HEK293 (cell line): ENCODE data around the gene RNF123.

Source experiments
- CTCF ChIA-PET: fragments of 350-600 bp; formaldehyde crosslinking; extraction: SDS; loops from one replicate; lab custom pipeline; 2021; ENCODE audit warnings: antibody characterized with exemption; lab: Yijun Ruan, JAX
- POLR2A ChIA-PET: fragments of 300-600 bp; formaldehyde crosslinking; extraction: SDS; loops from one replicate; lab custom pipeline; 2020; ENCODE audit warnings: antibody characterized with exemption, inconsistent platforms; lab: Yijun Ruan, JAX
- H3K27ac ChIP-seq: fragments of 200-500 bp; sonication (Bioruptor generic); 2 replicates; pipeline ENCODE4 v1.5.1; 2014; ENCODE audit warnings: low read depth, low read length, control low read depth, inconsistent platforms; ENCODE audit errors: extremely low read depth
- H3K36me3 ChIP-seq, 2 experiments: fragments of 200-500 bp in 1 of 2; sonication (Bioruptor generic) in 1 of 2; 1 replicate in 1 of 2; 2 replicates in 1 of 2; pipeline ENCODE4 v1.5.1; 2014 to 2017; ENCODE audit warnings: inconsistent platforms in 2 of 2, low read length in 2 of 2; ENCODE audit not compliant: control insufficient read depth in 2 of 2, insufficient read depth in 1 of 2
- H3K4me1 ChIP-seq: fragments of 200-500 bp; sonication (Bioruptor generic); 2 replicates; pipeline ENCODE4 v1.5.1; 2014; ENCODE audit warnings: mild to moderate bottlenecking, low read length, inconsistent platforms; ENCODE audit not compliant: control insufficient read depth, insufficient read depth
- H3K4me3 ChIP-seq: 2 replicates; pipeline ENCODE4 v1.5.1; 2011; ENCODE audit warnings: low read depth, mild to moderate bottlenecking, control low read depth, low read length, moderate library complexity
- H3K9me3 ChIP-seq: fragments of 200-500 bp; sonication (Bioruptor generic); 2 replicates; pipeline ENCODE4 v1.5.1; 2014; ENCODE audit warnings: low read depth, low read length, inconsistent platforms; ENCODE audit not compliant: control insufficient read depth, insufficient read depth
- BCL11B ChIP-seq: fragments of 450-650 bp; formaldehyde crosslinking; IDR thresholded peaks from 2 replicates; pipeline ENCODE4 v1.5.1; 2016; ENCODE audit warnings: low read depth, missing biosample characterization, missing genetic modification characterization
- HOXC10 ChIP-seq: sonication (generic); formaldehyde crosslinking; IDR thresholded peaks from 2 replicates; pipeline ENCODE4 v1.8.1; 2023; ENCODE audit warnings: mild to moderate bottlenecking, missing genetic modification reagents
- OVOL3 ChIP-seq: fragments of 450-650 bp; formaldehyde crosslinking; IDR thresholded peaks from 2 replicates; pipeline ENCODE4 v1.5.1; 2016; ENCODE audit warnings: missing biosample characterization, missing genetic modification characterization
- SP3 ChIP-seq: fragments of 450-650 bp; formaldehyde crosslinking; IDR thresholded peaks from 2 replicates; pipeline ENCODE4 v1.5.1; 2016; ENCODE audit warnings: missing biosample characterization, missing genetic modification characterization
- ZFHX2 ChIP-seq: fragments of 450-650 bp; formaldehyde crosslinking; conservative IDR thresholded peaks from 2 replicates; pipeline ENCODE4 v1.5.1; 2016; ENCODE audit warnings: missing biosample characterization, missing genetic modification characterization
- ZIC2 ChIP-seq: fragments of 450-650 bp; formaldehyde crosslinking; IDR thresholded peaks from 2 replicates; pipeline ENCODE4 v1.5.1; 2016; ENCODE audit warnings: missing biosample characterization, missing genetic modification characterization
- ZNF248 ChIP-seq: fragments of 450-650 bp; formaldehyde crosslinking; IDR thresholded peaks from 2 replicates; pipeline ENCODE4 v1.5.1; 2017; ENCODE audit warnings: missing biosample characterization, missing genetic modification characterization
- ZNF416 ChIP-seq: fragments of 450-650 bp; formaldehyde crosslinking; IDR thresholded peaks from 2 replicates; pipeline ENCODE4 v1.5.1; 2016; ENCODE audit warnings: missing biosample characterization, missing genetic modification characterization
- ZNF433 ChIP-seq: fragments of 450-650 bp; formaldehyde crosslinking; IDR thresholded peaks from 2 replicates; pipeline ENCODE4 v1.5.1; 2016; ENCODE audit warnings: missing biosample characterization, missing genetic modification characterization, low read depth
- ZNF449 ChIP-seq: fragments of 450-650 bp; formaldehyde crosslinking; IDR thresholded peaks from 2 replicates; pipeline ENCODE4 v1.5.1; 2017; ENCODE audit warnings: missing biosample characterization, mild to moderate bottlenecking, missing genetic modification characterization, moderate library complexity
- ZNF48 ChIP-seq: fragments of 450-650 bp; formaldehyde crosslinking; IDR thresholded peaks from 2 replicates; pipeline ENCODE4 v1.5.1; 2016; ENCODE audit warnings: missing biosample characterization, missing genetic modification characterization
- ZNF639 ChIP-seq: fragments of 450-650 bp; formaldehyde crosslinking; IDR thresholded peaks from 2 replicates; pipeline ENCODE4 v1.5.1; 2016; ENCODE audit warnings: missing biosample characterization, missing genetic modification characterization
- ZSCAN18 ChIP-seq: fragments of 450-650 bp; formaldehyde crosslinking; IDR thresholded peaks from 2 replicates; pipeline ENCODE4 v1.5.1; 2016; ENCODE audit warnings: missing biosample characterization, missing genetic modification characterization
- ZSCAN23 ChIP-seq: fragments of 450-650 bp; formaldehyde crosslinking; IDR thresholded peaks from 2 replicates; pipeline ENCODE4 v1.5.1; 2016; ENCODE audit warnings: missing biosample characterization, missing genetic modification characterization
- TF ChIP-seq, protein P1 (sequence below): fragments of 450-650 bp; formaldehyde crosslinking; IDR thresholded peaks from 2 replicates; pipeline ENCODE4 v1.5.1; 2016; ENCODE audit warnings: missing biosample characterization, missing genetic modification characterization
- TF ChIP-seq, protein P2 (sequence below): fragments of 450-650 bp; formaldehyde crosslinking; IDR thresholded peaks from 2 replicates; pipeline ENCODE4 v1.5.1; 2016; ENCODE audit warnings: missing biosample characterization, missing genetic modification characterization, borderline replicate concordance

Gene RNF123

DNA sequence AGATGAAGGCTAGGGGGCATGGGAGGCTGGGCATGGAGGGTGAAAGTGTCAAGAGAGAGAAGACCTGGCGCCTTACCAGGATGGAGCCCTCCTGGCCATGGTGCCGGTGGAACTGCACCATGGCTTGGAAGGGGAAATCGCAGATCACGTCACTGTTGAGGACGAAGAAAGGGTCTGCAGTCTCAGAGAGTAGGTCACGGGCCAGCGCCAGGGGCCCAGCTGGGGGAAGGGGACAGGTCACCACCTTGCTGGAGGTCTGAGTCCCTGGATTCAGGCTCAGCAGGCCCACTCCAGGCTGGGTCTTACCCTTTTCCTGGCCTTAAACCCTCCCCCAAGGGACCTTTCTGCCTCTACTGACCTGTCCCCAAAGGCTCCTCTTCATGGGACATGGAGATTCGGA is 33.5 kb downstream of the RNF123 start:
- CTCF ChIA-PET = interaction anchor here (0.6 to 0.7 kb wide), 2 partner anchors 13 to 184 kb away, joined by 3 read pairs; no protein-coding TSS in a partner anchor
- Histone ChIP-seq H3K27ac (peak overlapping the region; percentile 87; the same call in 1 of the 2 replicates), H3K4me3 (peak overlapping the region; percentile 90), H3K4me1 (no peaks in the 10 kb centered on the region), H3K36me3 (peaks cover 0 to 77% of the 10 kb centered on the region in 2 experiments; a peak in 1 of 3 replicates), H3K9me3 (no peaks in the 10 kb centered on the region)
- POLR2A ChIA-PET = interaction anchor here (0.5 to 1.7 kb wide), 5 partner anchors 8 to 586 kb away, joined by 3 to 9 read pairs (median 4); no protein-coding TSS in a partner anchor
- TF ChIP-seq BCL11B (0 out of 2 replicates have a peak, but pooled peaks have one; percentile 14), ZNF639 (no peak)
- TF ChIP-seq, protein P1, sequence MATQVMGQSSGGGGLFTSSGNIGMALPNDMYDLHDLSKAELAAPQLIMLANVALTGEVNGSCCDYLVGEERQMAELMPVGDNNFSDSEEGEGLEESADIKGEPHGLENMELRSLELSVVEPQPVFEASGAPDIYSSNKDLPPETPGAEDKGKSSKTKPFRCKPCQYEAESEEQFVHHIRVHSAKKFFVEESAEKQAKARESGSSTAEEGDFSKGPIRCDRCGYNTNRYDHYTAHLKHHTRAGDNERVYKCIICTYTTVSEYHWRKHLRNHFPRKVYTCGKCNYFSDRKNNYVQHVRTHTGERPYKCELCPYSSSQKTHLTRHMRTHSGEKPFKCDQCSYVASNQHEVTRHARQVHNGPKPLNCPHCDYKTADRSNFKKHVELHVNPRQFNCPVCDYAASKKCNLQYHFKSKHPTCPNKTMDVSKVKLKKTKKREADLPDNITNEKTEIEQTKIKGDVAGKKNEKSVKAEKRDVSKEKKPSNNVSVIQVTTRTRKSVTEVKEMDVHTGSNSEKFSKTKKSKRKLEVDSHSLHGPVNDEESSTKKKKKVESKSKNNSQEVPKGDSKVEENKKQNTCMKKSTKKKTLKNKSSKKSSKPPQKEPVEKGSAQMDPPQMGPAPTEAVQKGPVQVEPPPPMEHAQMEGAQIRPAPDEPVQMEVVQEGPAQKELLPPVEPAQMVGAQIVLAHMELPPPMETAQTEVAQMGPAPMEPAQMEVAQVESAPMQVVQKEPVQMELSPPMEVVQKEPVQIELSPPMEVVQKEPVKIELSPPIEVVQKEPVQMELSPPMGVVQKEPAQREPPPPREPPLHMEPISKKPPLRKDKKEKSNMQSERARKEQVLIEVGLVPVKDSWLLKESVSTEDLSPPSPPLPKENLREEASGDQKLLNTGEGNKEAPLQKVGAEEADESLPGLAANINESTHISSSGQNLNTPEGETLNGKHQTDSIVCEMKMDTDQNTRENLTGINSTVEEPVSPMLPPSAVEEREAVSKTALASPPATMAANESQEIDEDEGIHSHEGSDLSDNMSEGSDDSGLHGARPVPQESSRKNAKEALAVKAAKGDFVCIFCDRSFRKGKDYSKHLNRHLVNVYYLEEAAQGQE (tag by site-specific recombination) = no peak

DNA sequence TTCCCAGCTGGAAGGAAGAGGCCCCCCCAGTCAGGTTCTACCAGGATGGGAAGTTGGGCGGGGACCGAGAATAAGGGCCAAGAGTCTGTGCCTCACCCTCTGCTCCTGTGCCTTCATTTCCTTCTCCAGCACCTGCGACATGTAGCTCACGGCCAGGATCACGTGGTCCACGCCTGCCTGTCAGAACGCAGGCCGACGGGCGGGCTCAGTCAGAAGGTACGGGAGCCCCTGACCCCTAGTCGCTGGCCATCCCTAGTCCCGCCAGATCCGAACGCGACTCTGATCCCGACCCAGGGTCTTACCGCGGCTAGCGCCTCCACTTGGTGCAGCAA is 33.9 kb downstream of the RNF123 start:
- TF ChIP-seq HOXC10 = no peak
- TF ChIP-seq, protein P2, sequence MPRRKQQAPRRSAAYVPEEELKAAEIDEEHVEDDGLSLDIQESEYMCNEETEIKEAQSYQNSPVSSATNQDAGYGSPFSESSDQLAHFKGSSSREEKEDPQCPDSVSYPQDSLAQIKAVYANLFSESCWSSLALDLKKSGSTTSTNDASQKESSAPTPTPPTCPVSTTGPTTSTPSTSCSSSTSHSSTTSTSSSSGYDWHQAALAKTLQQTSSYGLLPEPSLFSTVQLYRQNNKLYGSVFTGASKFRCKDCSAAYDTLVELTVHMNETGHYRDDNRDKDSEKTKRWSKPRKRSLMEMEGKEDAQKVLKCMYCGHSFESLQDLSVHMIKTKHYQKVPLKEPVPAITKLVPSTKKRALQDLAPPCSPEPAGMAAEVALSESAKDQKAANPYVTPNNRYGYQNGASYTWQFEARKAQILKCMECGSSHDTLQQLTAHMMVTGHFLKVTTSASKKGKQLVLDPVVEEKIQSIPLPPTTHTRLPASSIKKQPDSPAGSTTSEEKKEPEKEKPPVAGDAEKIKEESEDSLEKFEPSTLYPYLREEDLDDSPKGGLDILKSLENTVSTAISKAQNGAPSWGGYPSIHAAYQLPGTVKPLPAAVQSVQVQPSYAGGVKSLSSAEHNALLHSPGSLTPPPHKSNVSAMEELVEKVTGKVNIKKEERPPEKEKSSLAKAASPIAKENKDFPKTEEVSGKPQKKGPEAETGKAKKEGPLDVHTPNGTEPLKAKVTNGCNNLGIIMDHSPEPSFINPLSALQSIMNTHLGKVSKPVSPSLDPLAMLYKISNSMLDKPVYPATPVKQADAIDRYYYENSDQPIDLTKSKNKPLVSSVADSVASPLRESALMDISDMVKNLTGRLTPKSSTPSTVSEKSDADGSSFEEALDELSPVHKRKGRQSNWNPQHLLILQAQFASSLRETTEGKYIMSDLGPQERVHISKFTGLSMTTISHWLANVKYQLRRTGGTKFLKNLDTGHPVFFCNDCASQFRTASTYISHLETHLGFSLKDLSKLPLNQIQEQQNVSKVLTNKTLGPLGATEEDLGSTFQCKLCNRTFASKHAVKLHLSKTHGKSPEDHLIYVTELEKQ = no peak
- TF ChIP-seq ZSCAN18 = no peak
- TF ChIP-seq ZIC2 (tag by site-specific recombination) = no peak
- no peak for TF ChIP-seq ZNF433 (tag by site-specific recombination)
- no peak for TF ChIP-seq ZFHX2 (tag by site-specific recombination)
- no peak for TF ChIP-seq ZNF48
- no peak for TF ChIP-seq ZNF416 (tag by site-specific recombination)
- no peak for TF ChIP-seq OVOL3 (tag by site-specific recombination)
- TF ChIP-seq SP3 (tag by site-specific recombination) = no peak
- no peak for TF ChIP-seq ZNF248 (tag by site-specific recombination)
- no peak for TF ChIP-seq ZSCAN23 (tag by site-specific recombination)
- no peak for TF ChIP-seq ZNF449
- ChIA-PET CTCF (interaction anchor here (0.6 to 0.7 kb wide), 2 partner anchors 12 to 183 kb away, joined by 3 read pairs; no protein-coding TSS in a partner anchor), POLR2A (interaction anchor here (0.5 to 1.7 kb wide), 7 partner anchors 8 to 1945 kb away, joined by 3 to 9 read pairs (median 4); partner anchors contain the start of gene IP6K1)
- Histone ChIP-seq H3K4me3 (peak overlapping the region; percentile 90), H3K4me1 (no peaks in the 10 kb centered on the region), H3K9me3 (no peaks in the 10 kb centered on the region), H3K27ac (peak overlapping the region; percentile 87), H3K36me3 (peaks cover 0 to 77% of the 10 kb centered on the region in 2 experiments; a peak in 1 of 3 replicates)
